H9 (cell line): ENCODE data around the gene DGKB. TPM values are rescaled to one million over a fixed set of nuclear protein-coding genes. Genes with fewer than 3 reads are reported as not detected.

Source experiments
- DNase-seq: peaks from one replicate; pipeline ENCODE4 v3.0.0-alpha.2; 2017
- H2AFZ ChIP-seq: one replicate; pipeline ENCODE4 v1.6.1; 2013; ENCODE audit warnings: mild to moderate bottlenecking, low read length, control low read depth, moderate library complexity
- H2AK5ac ChIP-seq: 2 replicates; pipeline ENCODE4 v1.6.1; 2013; ENCODE audit warnings: low read length, control low read depth, mixed read lengths; ENCODE audit not compliant: insufficient read length
- H2BK120ac ChIP-seq: one replicate; pipeline ENCODE4 v1.6.1; 2013; ENCODE audit warnings: low read depth, mild to moderate bottlenecking, low read length, control low read depth, inconsistent platforms; ENCODE audit not compliant: poor library complexity, severe bottlenecking
- H2BK12ac ChIP-seq: 2 replicates; pipeline ENCODE4 v1.6.1; 2013; ENCODE audit warnings: low read length, control low read depth, mixed read lengths, low read depth; ENCODE audit not compliant: insufficient read length
- H2BK15ac ChIP-seq: 2 replicates; pipeline ENCODE4 v1.6.1; 2013; ENCODE audit warnings: low read depth, low read length, control low read depth
- H2BK20ac ChIP-seq: one replicate; pipeline ENCODE4 v1.6.1; 2013; ENCODE audit warnings: low read depth, mild to moderate bottlenecking, low read length, control low read depth, inconsistent platforms; ENCODE audit not compliant: poor library complexity, severe bottlenecking
- H2BK5ac ChIP-seq: 2 replicates; pipeline ENCODE4 v1.6.1; 2013; ENCODE audit warnings: low read length, control low read depth, mixed read lengths; ENCODE audit not compliant: insufficient read length
- H3K14ac ChIP-seq: 2 replicates; pipeline ENCODE4 v1.6.1; 2013; ENCODE audit warnings: low read length, control low read depth; ENCODE audit not compliant: insufficient read depth
- H3K18ac ChIP-seq: 2 replicates; pipeline ENCODE4 v1.6.1; 2013; ENCODE audit warnings: low read depth, mild to moderate bottlenecking, mixed read lengths, low read length, control low read depth; ENCODE audit not compliant: insufficient read length
- H3K23ac ChIP-seq: 2 replicates; pipeline ENCODE4 v1.6.1; 2013; ENCODE audit warnings: low read length, control low read depth, mixed read lengths, low read depth; ENCODE audit not compliant: insufficient read length
- H3K23me2 ChIP-seq: 2 replicates; pipeline ENCODE4 v1.6.1; 2013; ENCODE audit warnings: low read depth, mild to moderate bottlenecking, mixed read lengths, low read length, control low read depth; ENCODE audit not compliant: insufficient read length, poor library complexity, severe bottlenecking
- H3K27ac ChIP-seq: 2 replicates; pipeline ENCODE4 v1.5.1; 2013; ENCODE audit warnings: low read length, control low read depth, mixed read lengths, low read depth; ENCODE audit not compliant: insufficient read length
- H3K27me3 ChIP-seq: 2 replicates; pipeline ENCODE4 v1.6.1; 2013; ENCODE audit warnings: low read length, control low read depth, inconsistent platforms; ENCODE audit not compliant: insufficient read depth
- H3K4ac ChIP-seq: 2 replicates; pipeline ENCODE4 v1.6.1; 2013; ENCODE audit warnings: low read depth, mild to moderate bottlenecking, control low read depth, inconsistent platforms, low read length, moderate library complexity
- H3K4me1 ChIP-seq: 2 replicates; pipeline ENCODE4 v1.6.1; 2013; ENCODE audit warnings: low read length, control low read depth, inconsistent platforms; ENCODE audit not compliant: insufficient read depth
- H3K4me2 ChIP-seq: 2 replicates; pipeline ENCODE4 v1.6.1; 2013; ENCODE audit warnings: low read length, control low read depth, mixed read lengths; ENCODE audit not compliant: insufficient read length, insufficient read depth
- H3K56ac ChIP-seq: 2 replicates; pipeline ENCODE4 v1.6.1; 2013; ENCODE audit warnings: low read depth, mild to moderate bottlenecking, mixed read lengths, low read length, control low read depth; ENCODE audit not compliant: insufficient read length
- H3K79me1 ChIP-seq: 2 replicates; pipeline ENCODE4 v1.6.1; 2013; ENCODE audit warnings: low read depth, mild to moderate bottlenecking, moderate library complexity, low read length, control low read depth, inconsistent platforms; ENCODE audit not compliant: insufficient read depth, poor library complexity, severe bottlenecking
- H3K79me2 ChIP-seq: 2 replicates; pipeline ENCODE4 v1.6.1; 2013; ENCODE audit warnings: low read length, control low read depth, inconsistent platforms; ENCODE audit not compliant: insufficient read depth
- H3K9ac ChIP-seq: 2 replicates; pipeline ENCODE4 v1.6.1; 2013; ENCODE audit warnings: low read length, control low read depth, mixed read lengths; ENCODE audit not compliant: insufficient read length; ENCODE audit errors: extremely low read depth
- H3K9me3 ChIP-seq: one replicate; pipeline ENCODE4 v1.6.1; 2013; ENCODE audit warnings: low read depth, low read length, inconsistent platforms; ENCODE audit not compliant: control insufficient read depth
- H3T11ph ChIP-seq: one replicate; pipeline ENCODE4 v1.6.1; 2013; ENCODE audit warnings: mild to moderate bottlenecking, low read length, control low read depth, inconsistent platforms
- H4K20me1 ChIP-seq: one replicate; pipeline ENCODE4 v1.6.1; 2013; ENCODE audit not compliant: control insufficient read depth, insufficient read length, insufficient read depth
- H4K5ac ChIP-seq: 2 replicates; pipeline ENCODE4 v1.6.1; 2013; ENCODE audit warnings: low read depth, mild to moderate bottlenecking, mixed read lengths, low read length, control low read depth; ENCODE audit not compliant: insufficient read length
- H4K8ac ChIP-seq: replicated peaks from 2 replicates; pipeline ENCODE4 v1.6.1; 2013; ENCODE audit warnings: low read length, control low read depth, mixed read lengths, low read depth; ENCODE audit not compliant: insufficient read length
- H4K91ac ChIP-seq: 2 replicates; pipeline ENCODE4 v1.6.1; 2013; ENCODE audit warnings: low read depth, mild to moderate bottlenecking, moderate library complexity, mixed read lengths, low read length, control low read depth; ENCODE audit not compliant: insufficient read length
- H3K27ac Mint-ChIP-seq, 3 experiments: 2 replicates in 2 of 3; 3 replicates in 1 of 3; pipeline ENCODE4 v1.8.0; 2020 to 2021; ENCODE audit warnings: mixed read lengths in 3 of 3, mild to moderate bottlenecking in 1 of 3, moderate library complexity in 1 of 3
- H3K27me3 Mint-ChIP-seq: 2 replicates; pipeline ENCODE4 v1.8.0; 2021; ENCODE audit warnings: low read depth, mild to moderate bottlenecking, moderate library complexity, mixed read lengths
- H3K36me3 Mint-ChIP-seq, 3 experiments: 2 replicates in 2 of 3; 3 replicates in 1 of 3; pipeline ENCODE4 v1.8.0; 2020 to 2021; ENCODE audit warnings: low read depth in 3 of 3, mixed read lengths in 3 of 3; ENCODE audit not compliant: insufficient read depth in 1 of 3
- H3K4me1 Mint-ChIP-seq, 2 experiments: 2 replicates each; pipeline ENCODE4 v1.8.0; 2020; ENCODE audit warnings: mixed read lengths in 2 of 2
- H3K4me3 Mint-ChIP-seq, 2 experiments: 2 replicates in 1 of 2; 3 replicates in 1 of 2; pipeline ENCODE4 v1.8.0; 2020 to 2021; ENCODE audit warnings: mild to moderate bottlenecking in 2 of 2, mixed read lengths in 2 of 2, moderate library complexity in 1 of 2
- H3K9me3 Mint-ChIP-seq, 2 experiments: 2 replicates in 1 of 2; 3 replicates in 1 of 2; pipeline ENCODE4 v1.8.0; 2020; ENCODE audit warnings: mild to moderate bottlenecking in 2 of 2, mixed read lengths in 2 of 2, moderate library complexity in 1 of 2
- WGBS: extraction: QIAGEN DNeasy Blood & Tissue Kit; methylation state at CpG from one replicate; pipeline ENCODE4 v1.1.7; 2013; ENCODE audit warnings: missing lambda C conversion rate, low lambda C conversion rate, mixed read lengths; ENCODE audit not compliant: insufficient read length; ENCODE audit errors: extremely low coverage; 5-methylcytosine and 5-hydroxymethylcytosine counted together
- total RNA-seq: library from RNA; stranded (reverse); gene quantifications from 2 replicates; pipeline ENCODE4 v1.2.1, GENCODE V29; 2021
- TF ChIP-seq, protein P1 (sequence below): fragments of 200-600 bp; sonication (generic); conservative IDR thresholded peaks from 3 replicates; pipeline ENCODE4 v1.8.0; 2021; ENCODE audit warnings: antibody characterized with exemption, mild to moderate bottlenecking

DGKB gene
- total RNA-seq, 1 experiment from 2014 or later, result 0.26 TPM

DNA sequence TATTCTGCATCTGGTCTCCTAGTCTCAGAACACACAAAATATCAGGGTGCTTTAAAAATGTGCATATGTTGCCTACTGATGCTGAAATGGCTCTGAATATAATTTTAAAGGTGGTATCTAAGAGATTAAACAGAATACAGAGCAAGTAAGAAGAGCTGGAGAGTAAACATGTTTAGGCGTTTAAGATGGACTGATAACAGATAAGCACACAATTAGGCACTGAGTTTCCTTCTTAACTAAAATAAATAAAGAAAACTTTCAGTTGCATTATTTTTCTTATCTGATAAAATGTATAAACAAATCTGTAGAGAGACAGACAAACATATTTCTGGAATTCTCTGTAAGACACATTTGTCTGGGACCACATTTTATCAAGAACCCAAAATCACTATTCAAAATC, 35.6 kb upstream of the DGKB start:
- Mint-ChIP-seq H3K36me3 (no peaks in the 10 kb centered on the region), H3K27me3 (no peaks in the 10 kb centered on the region), H3K27ac (no peak overlapping the region), H3K4me1 (peaks cover 0 to 4% of the 10 kb centered on the region in 2 experiments; a peak in 1 of 4 replicates), H3K9me3 (no peaks in the 10 kb centered on the region), H3K4me3 (no peak overlapping the region)
- WGBS, result no CpG with 5 or more reads among the region's 1 CpG
- Histone ChIP-seq H3K14ac (no peak overlapping the region), H3K9me3 (no peaks in the 10 kb centered on the region), H3K4me1 (no peaks in the 10 kb centered on the region), H3K23ac (no peak overlapping the region), H4K5ac (no peak overlapping the region), H2BK20ac (no peak overlapping the region), H4K20me1 (no peaks in the 10 kb centered on the region), H3K9ac (no peak overlapping the region), H2AK5ac (no peak overlapping the region), H3K4ac (no peak overlapping the region), H4K91ac (no peak overlapping the region), H3K79me2 (no peaks in the 10 kb centered on the region), H3K18ac (no peak overlapping the region), H3K56ac (no peak overlapping the region), H3K4me2 (no peak overlapping the region), H2BK15ac (no peak overlapping the region), H4K8ac (no peak overlapping the region), H3K23me2 (no peaks in the 10 kb centered on the region), H3K79me1 (no peaks in the 10 kb centered on the region), H2BK5ac (no peak overlapping the region), H3K27me3 (no peaks in the 10 kb centered on the region), H3T11ph (no peak overlapping the region), H2BK12ac (no peak overlapping the region), H3K27ac (no peak overlapping the region), H2BK120ac (no peak overlapping the region), H2AFZ (no peak overlapping the region)
- TF ChIP-seq, protein P1, sequence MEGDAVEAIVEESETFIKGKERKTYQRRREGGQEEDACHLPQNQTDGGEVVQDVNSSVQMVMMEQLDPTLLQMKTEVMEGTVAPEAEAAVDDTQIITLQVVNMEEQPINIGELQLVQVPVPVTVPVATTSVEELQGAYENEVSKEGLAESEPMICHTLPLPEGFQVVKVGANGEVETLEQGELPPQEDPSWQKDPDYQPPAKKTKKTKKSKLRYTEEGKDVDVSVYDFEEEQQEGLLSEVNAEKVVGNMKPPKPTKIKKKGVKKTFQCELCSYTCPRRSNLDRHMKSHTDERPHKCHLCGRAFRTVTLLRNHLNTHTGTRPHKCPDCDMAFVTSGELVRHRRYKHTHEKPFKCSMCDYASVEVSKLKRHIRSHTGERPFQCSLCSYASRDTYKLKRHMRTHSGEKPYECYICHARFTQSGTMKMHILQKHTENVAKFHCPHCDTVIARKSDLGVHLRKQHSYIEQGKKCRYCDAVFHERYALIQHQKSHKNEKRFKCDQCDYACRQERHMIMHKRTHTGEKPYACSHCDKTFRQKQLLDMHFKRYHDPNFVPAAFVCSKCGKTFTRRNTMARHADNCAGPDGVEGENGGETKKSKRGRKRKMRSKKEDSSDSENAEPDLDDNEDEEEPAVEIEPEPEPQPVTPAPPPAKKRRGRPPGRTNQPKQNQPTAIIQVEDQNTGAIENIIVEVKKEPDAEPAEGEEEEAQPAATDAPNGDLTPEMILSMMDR, result no peak
- DNase-seq, result no peak
